ENCODE results near the gene HENMT1. TPM values are rescaled to one million over a fixed set of nuclear protein-coding genes. Genes with fewer than 3 reads are reported as not detected.

The HENMT1 gene
- total and polyA plus RNA-seq, 9 of the 15 experiments (the other 6 are each of a cell fraction or from before 2014, with no cell fraction given): not detected

DNA sequence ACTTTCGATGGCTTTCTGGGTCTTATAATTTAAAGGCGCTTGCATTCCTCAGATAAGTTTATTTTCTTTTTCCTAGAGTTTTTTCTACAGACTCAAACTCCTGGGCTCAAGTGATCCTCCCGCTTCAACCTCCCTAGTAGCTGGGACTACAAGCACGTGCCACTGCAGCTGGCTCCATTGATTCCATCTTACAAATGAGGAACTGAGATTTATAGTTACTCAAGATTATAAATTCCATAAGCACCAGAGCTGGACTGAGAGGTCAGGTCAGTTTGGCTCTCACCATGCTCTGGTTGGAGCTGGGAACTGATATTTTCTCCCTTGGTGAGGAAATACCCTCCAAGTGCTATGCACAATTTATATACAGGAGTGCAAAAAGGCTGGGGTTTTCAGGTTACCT lies 17.8 kb upstream of the HENMT1 start (continued):
- TF ChIP-seq ZHX1 (conservative IDR thresholded peaks at IDR 0.05; ENCODE audit: low read length) (no peak), NFXL1 (CRISPR knock-in tag; IDR thresholded peaks at IDR 0.05) (no peak), TEAD1 (CRISPR knock-in tag; IDR thresholded peaks at IDR 0.05) (no peak), NCOA4 (IDR thresholded peaks at IDR 0.05; ENCODE audit: partially characterized antibody) (no peak), HDAC6 (IDR thresholded peaks at IDR 0.05; ENCODE audit: low read depth, low read length) (no peak), HNRNPUL1 (IDR thresholded peaks at IDR 0.05; ENCODE audit: low read length) (no peak), SMARCC2 (IDR thresholded peaks at IDR 0.05; ENCODE audit: low read depth) (no peak), ZBTB17 (CRISPR knock-in tag; IDR thresholded peaks at IDR 0.05) (no peak), PHB (CRISPR knock-in tag; IDR thresholded peaks at IDR 0.05) (no peak), TFE3 (CRISPR knock-in tag; IDR thresholded peaks at IDR 0.05) (no peak), ZC3H4 (CRISPR knock-in tag; IDR thresholded peaks at IDR 0.05; ENCODE audit: borderline replicate concordance) (no peak), BRD4 (IDR thresholded peaks at IDR 0.05) (no peak), CBFA2T2 (conservative IDR thresholded peaks at IDR 0.05) (0 out of 2 replicates have a peak, but pooled peaks have one; percentile 9), SMAD2 (IDR thresholded peaks at IDR 0.05; ENCODE audit: low read depth, low read length) (no peak)
- TF ChIP-seq, protein P1, sequence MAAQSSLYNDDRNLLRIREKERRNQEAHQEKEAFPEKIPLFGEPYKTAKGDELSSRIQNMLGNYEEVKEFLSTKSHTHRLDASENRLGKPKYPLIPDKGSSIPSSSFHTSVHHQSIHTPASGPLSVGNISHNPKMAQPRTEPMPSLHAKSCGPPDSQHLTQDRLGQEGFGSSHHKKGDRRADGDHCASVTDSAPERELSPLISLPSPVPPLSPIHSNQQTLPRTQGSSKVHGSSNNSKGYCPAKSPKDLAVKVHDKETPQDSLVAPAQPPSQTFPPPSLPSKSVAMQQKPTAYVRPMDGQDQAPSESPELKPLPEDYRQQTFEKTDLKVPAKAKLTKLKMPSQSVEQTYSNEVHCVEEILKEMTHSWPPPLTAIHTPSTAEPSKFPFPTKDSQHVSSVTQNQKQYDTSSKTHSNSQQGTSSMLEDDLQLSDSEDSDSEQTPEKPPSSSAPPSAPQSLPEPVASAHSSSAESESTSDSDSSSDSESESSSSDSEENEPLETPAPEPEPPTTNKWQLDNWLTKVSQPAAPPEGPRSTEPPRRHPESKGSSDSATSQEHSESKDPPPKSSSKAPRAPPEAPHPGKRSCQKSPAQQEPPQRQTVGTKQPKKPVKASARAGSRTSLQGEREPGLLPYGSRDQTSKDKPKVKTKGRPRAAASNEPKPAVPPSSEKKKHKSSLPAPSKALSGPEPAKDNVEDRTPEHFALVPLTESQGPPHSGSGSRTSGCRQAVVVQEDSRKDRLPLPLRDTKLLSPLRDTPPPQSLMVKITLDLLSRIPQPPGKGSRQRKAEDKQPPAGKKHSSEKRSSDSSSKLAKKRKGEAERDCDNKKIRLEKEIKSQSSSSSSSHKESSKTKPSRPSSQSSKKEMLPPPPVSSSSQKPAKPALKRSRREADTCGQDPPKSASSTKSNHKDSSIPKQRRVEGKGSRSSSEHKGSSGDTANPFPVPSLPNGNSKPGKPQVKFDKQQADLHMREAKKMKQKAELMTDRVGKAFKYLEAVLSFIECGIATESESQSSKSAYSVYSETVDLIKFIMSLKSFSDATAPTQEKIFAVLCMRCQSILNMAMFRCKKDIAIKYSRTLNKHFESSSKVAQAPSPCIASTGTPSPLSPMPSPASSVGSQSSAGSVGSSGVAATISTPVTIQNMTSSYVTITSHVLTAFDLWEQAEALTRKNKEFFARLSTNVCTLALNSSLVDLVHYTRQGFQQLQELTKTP (IDR thresholded peaks at IDR 0.05; ENCODE audit: low read depth in 1 of 2, partially characterized antibody in 2 of 2): no peak
- TF ChIP-seq, protein P2, sequence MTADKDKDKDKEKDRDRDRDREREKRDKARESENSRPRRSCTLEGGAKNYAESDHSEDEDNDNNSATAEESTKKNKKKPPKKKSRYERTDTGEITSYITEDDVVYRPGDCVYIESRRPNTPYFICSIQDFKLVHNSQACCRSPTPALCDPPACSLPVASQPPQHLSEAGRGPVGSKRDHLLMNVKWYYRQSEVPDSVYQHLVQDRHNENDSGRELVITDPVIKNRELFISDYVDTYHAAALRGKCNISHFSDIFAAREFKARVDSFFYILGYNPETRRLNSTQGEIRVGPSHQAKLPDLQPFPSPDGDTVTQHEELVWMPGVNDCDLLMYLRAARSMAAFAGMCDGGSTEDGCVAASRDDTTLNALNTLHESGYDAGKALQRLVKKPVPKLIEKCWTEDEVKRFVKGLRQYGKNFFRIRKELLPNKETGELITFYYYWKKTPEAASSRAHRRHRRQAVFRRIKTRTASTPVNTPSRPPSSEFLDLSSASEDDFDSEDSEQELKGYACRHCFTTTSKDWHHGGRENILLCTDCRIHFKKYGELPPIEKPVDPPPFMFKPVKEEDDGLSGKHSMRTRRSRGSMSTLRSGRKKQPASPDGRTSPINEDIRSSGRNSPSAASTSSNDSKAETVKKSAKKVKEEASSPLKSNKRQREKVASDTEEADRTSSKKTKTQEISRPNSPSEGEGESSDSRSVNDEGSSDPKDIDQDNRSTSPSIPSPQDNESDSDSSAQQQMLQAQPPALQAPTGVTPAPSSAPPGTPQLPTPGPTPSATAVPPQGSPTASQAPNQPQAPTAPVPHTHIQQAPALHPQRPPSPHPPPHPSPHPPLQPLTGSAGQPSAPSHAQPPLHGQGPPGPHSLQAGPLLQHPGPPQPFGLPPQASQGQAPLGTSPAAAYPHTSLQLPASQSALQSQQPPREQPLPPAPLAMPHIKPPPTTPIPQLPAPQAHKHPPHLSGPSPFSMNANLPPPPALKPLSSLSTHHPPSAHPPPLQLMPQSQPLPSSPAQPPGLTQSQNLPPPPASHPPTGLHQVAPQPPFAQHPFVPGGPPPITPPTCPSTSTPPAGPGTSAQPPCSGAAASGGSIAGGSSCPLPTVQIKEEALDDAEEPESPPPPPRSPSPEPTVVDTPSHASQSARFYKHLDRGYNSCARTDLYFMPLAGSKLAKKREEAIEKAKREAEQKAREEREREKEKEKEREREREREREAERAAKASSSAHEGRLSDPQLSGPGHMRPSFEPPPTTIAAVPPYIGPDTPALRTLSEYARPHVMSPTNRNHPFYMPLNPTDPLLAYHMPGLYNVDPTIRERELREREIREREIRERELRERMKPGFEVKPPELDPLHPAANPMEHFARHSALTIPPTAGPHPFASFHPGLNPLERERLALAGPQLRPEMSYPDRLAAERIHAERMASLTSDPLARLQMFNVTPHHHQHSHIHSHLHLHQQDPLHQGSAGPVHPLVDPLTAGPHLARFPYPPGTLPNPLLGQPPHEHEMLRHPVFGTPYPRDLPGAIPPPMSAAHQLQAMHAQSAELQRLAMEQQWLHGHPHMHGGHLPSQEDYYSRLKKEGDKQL (CRISPR knock-in tag; IDR thresholded peaks at IDR 0.05; ENCODE audit: borderline replicate concordance): no peak
